H1 (cell line): ENCODE measurements around the gene DYSF. TPM values are rescaled to one million over a fixed set of nuclear protein-coding genes. Genes with fewer than 3 reads are reported as not detected.

Source experiments
- CTCF ChIA-PET: fragments of 300-600 bp; sonication (Branson Sonifier 250); formaldehyde crosslinking; loops from one replicate; lab custom pipeline; 2021; ENCODE audit not compliant: partially characterized antibody; lab: Charles Lee
- POLR2A ChIA-PET: fragments of 300-600 bp; sonication (Branson Sonifier 250); formaldehyde crosslinking; loops from one replicate; lab custom pipeline; 2021; ENCODE audit warnings: inconsistent platforms; ENCODE audit not compliant: partially characterized antibody; lab: Charles Lee
- DNase-seq, 2 experiments: peaks; one replicate each; pipeline versions ENCODE4 v3.0.0 to v3.0.0-alpha.2; 2010 to 2022; ENCODE audit warnings: low spot score in 2 of 2, low read depth in 1 of 2, mixed read lengths in 1 of 2
- FAIRE-seq: peaks from 2 replicates; lab custom pipeline; 2011; peaks lifted over from hg19 to GRCh38; lab: Jason Lieb, UNC
- H2AFZ ChIP-seq: 2 replicates; pipeline ENCODE4 v1.8.1; 2012; ENCODE audit warnings: low read length, inconsistent platforms
- H2AK5ac ChIP-seq: 2 replicates; pipeline ENCODE4 v1.6.1; 2013; ENCODE audit warnings: low read depth, low read length
- H2BK120ac ChIP-seq: replicated peaks from 2 replicates; pipeline ENCODE3; 2013; ENCODE audit warnings: low read depth, low read length, inconsistent platforms
- H2BK12ac ChIP-seq: 2 replicates; pipeline ENCODE4 v1.6.1; 2013; ENCODE audit warnings: low read depth, low read length
- H2BK15ac ChIP-seq: 2 replicates; pipeline ENCODE4 v1.6.1; 2013; ENCODE audit warnings: low read length
- H2BK20ac ChIP-seq: 2 replicates; pipeline ENCODE4 v1.6.1; 2013; ENCODE audit warnings: low read length
- H2BK5ac ChIP-seq: 2 replicates; pipeline ENCODE4 v1.6.1; 2013; ENCODE audit warnings: low read depth, low read length
- H3K14ac ChIP-seq: 2 replicates; pipeline ENCODE4 v1.6.1; 2013; ENCODE audit warnings: inconsistent platforms; ENCODE audit not compliant: insufficient read length
- H3K18ac ChIP-seq: 2 replicates; pipeline ENCODE4 v1.6.1; 2013; ENCODE audit warnings: low read length; ENCODE audit errors: extremely low read depth
- H3K23ac ChIP-seq: 2 replicates; pipeline ENCODE4 v1.6.1; 2013; ENCODE audit warnings: inconsistent platforms; ENCODE audit not compliant: insufficient read length
- H3K23me2 ChIP-seq: 2 replicates; pipeline ENCODE4 v1.6.1; 2013; ENCODE audit warnings: low read depth, low read length
- H3K27ac ChIP-seq: 2 replicates; pipeline ENCODE4 v1.6.1; 2011; ENCODE audit warnings: low read depth, low read length, inconsistent platforms
- H3K27me3 ChIP-seq, 4 experiments: replicated peaks in 1 of 4; 1 replicate in 1 of 4; 2 replicates in 3 of 4; pipeline versions ENCODE4 v1.6.1 to v1.8.1; 2011 to 2013; ENCODE audit warnings: low read length in 3 of 4, mild to moderate bottlenecking in 3 of 4, inconsistent platforms in 2 of 4, mixed read lengths in 2 of 4, moderate library complexity in 1 of 4; ENCODE audit not compliant: control insufficient read depth in 3 of 4, insufficient read depth in 3 of 4; ENCODE audit errors: extremely low read depth in 1 of 4
- H3K36me3 ChIP-seq, 4 experiments: 2 replicates each; pipeline versions ENCODE4 v1.6.1 to v1.8.1; 2011 to 2013; ENCODE audit warnings: mild to moderate bottlenecking in 4 of 4, low read length in 3 of 4, moderate library complexity in 2 of 4, control low read depth in 1 of 4, inconsistent platforms in 1 of 4; ENCODE audit not compliant: insufficient read depth in 4 of 4, control insufficient read depth in 2 of 4
- H3K4ac ChIP-seq: replicated peaks from 2 replicates; pipeline ENCODE3; 2013; ENCODE audit warnings: low read length, low read depth, mixed read lengths, inconsistent platforms; ENCODE audit not compliant: insufficient read length
- H3K4me1 ChIP-seq, 4 experiments: replicated peaks in 1 of 4; 1 replicate in 1 of 4; 2 replicates in 3 of 4; pipeline versions ENCODE4 v1.6.1 to v1.8.1; 2011 to 2013; ENCODE audit warnings: low read length in 3 of 4, inconsistent platforms in 2 of 4, mixed read lengths in 1 of 4; ENCODE audit not compliant: insufficient read depth in 4 of 4, control insufficient read depth in 3 of 4
- H3K4me2 ChIP-seq, 2 experiments: 2 replicates each; pipeline versions ENCODE4 v1.6.1 to v1.8.1; 2011 to 2013; ENCODE audit warnings: low read depth in 2 of 2, low read length in 2 of 2, control low read depth in 1 of 2, inconsistent platforms in 1 of 2, mild to moderate bottlenecking in 1 of 2; ENCODE audit not compliant: insufficient read depth in 1 of 2
- H3K4me3 ChIP-seq, 4 experiments: fragments of 200-600, 300-600 bp in 1 of 4; sonication (generic), shearing (Covaris generic), sonication (Bioruptor Twin) in 1 of 4; 2 replicates each; pipeline versions ENCODE4 v1.5.1 to v1.8.1; 2011 to 2016; ENCODE audit warnings: low read length in 4 of 4, low read depth in 3 of 4, control low read depth in 2 of 4, inconsistent platforms in 2 of 4, mild to moderate bottlenecking in 2 of 4, mixed read lengths in 1 of 4, moderate library complexity in 1 of 4; ENCODE audit not compliant: insufficient read depth in 2 of 4; ENCODE audit errors: extremely low read depth in 1 of 4
- H3K56ac ChIP-seq: replicated peaks from 2 replicates; pipeline ENCODE3; 2013; ENCODE audit warnings: low read depth, mild to moderate bottlenecking, mixed read lengths, low read length, inconsistent platforms; ENCODE audit not compliant: insufficient read length
- H3K79me1 ChIP-seq: 2 replicates; pipeline ENCODE4 v1.6.1; 2013; ENCODE audit warnings: low read depth, low read length, control low read depth
- H3K79me2 ChIP-seq, 2 experiments: 2 replicates each; pipeline versions ENCODE4 v1.6.1 to v1.8.1; 2012 to 2013; ENCODE audit warnings: low read length in 2 of 2, mild to moderate bottlenecking in 2 of 2, inconsistent platforms in 1 of 2; ENCODE audit not compliant: insufficient read depth in 2 of 2, control insufficient read depth in 1 of 2
- H3K9ac ChIP-seq, 4 experiments: replicated peaks in 1 of 4; 1 replicate in 1 of 4; 2 replicates in 3 of 4; pipeline versions ENCODE4 v1.6.1 to v1.8.1; 2011 to 2013; ENCODE audit warnings: low read depth in 3 of 4, low read length in 3 of 4, control low read depth in 2 of 4, mild to moderate bottlenecking in 2 of 4, moderate library complexity in 2 of 4, inconsistent platforms in 1 of 4; ENCODE audit errors: extremely low read depth in 1 of 4
- H3K9me3 ChIP-seq, 2 experiments: 2 replicates each; pipeline versions ENCODE4 v1.6.1 to v1.8.1; 2012 to 2013; ENCODE audit warnings: mild to moderate bottlenecking in 2 of 2, moderate library complexity in 2 of 2, control low read depth in 1 of 2, inconsistent platforms in 1 of 2, low read depth in 1 of 2, low read length in 1 of 2, mixed read lengths in 1 of 2; ENCODE audit not compliant: insufficient read depth in 2 of 2
- H4K20me1 ChIP-seq, 2 experiments: replicated peaks in 1 of 2; 2 replicates each; pipeline versions ENCODE3 to v1.8.1; 2011 to 2013; ENCODE audit warnings: inconsistent platforms in 2 of 2, low read length in 2 of 2, mild to moderate bottlenecking in 1 of 2; ENCODE audit not compliant: insufficient read depth in 2 of 2, control insufficient read depth in 1 of 2
- H4K5ac ChIP-seq: 2 replicates; pipeline ENCODE4 v1.6.1; 2013; ENCODE audit warnings: low read length, low read depth, mixed read lengths, inconsistent platforms; ENCODE audit not compliant: insufficient read length
- H4K8ac ChIP-seq: 2 replicates; pipeline ENCODE4 v1.8.0; 2013; ENCODE audit warnings: mild to moderate bottlenecking, moderate library complexity, low read length, inconsistent platforms; ENCODE audit not compliant: insufficient read depth; ENCODE audit errors: extremely low read depth
- H4K91ac ChIP-seq: replicated peaks from 2 replicates; pipeline ENCODE3; 2013; ENCODE audit warnings: low read length, mixed read lengths, inconsistent platforms; ENCODE audit not compliant: insufficient read length
- CEBPB ChIP-seq: IDR thresholded peaks from 2 replicates; pipeline ENCODE4 v1.6.1; 2012; ENCODE audit warnings: low read depth, low read length
- CTBP2 ChIP-seq: IDR thresholded peaks from 2 replicates; pipeline ENCODE4 v1.7.0; 2011; ENCODE audit warnings: borderline replicate concordance, mild to moderate bottlenecking, moderate library complexity, mixed read lengths, low read length; ENCODE audit not compliant: insufficient read depth, insufficient read length
- JUND ChIP-seq: IDR thresholded peaks from 2 replicates; pipeline ENCODE4 v1.6.1; 2011; ENCODE audit warnings: mild to moderate bottlenecking, improper control_type of control experiment, low read length
- NRF1 ChIP-seq: IDR thresholded peaks from 2 replicates; pipeline ENCODE4 v1.6.1; 2011; ENCODE audit warnings: mild to moderate bottlenecking, low read depth, low read length, improper control_type of control experiment
- POLR2A ChIP-seq, 2 experiments: IDR thresholded peaks; 1 replicate in 1 of 2; 2 replicates in 1 of 2; pipeline ENCODE4 v1.6.1; 2011; ENCODE audit warnings: low read depth in 2 of 2, low read length in 2 of 2, mild to moderate bottlenecking in 2 of 2; ENCODE audit errors: control extremely low read depth in 1 of 2
- RNF2 ChIP-seq: fragments of 200-900, 300-1000 bp; sonication (generic); IDR thresholded peaks from 2 replicates; pipeline ENCODE4 v1.7.1; 2016; ENCODE audit warnings: borderline replicate concordance, low read depth, mild to moderate bottlenecking, antibody characterized with exemption, low read length; ENCODE audit not compliant: poor library complexity, severe bottlenecking; ENCODE audit errors: missing control alignments
- RXRA ChIP-seq: IDR thresholded peaks from 2 replicates; pipeline ENCODE4 v1.6.1; 2011; ENCODE audit warnings: low read depth, mild to moderate bottlenecking, low read length, moderate library complexity; ENCODE audit not compliant: insufficient read depth
- SIN3A ChIP-seq, 2 experiments: IDR thresholded peaks in 1 of 2; conservative IDR thresholded peaks in 1 of 2; 2 replicates each; pipeline ENCODE4 v1.6.1; 2011 to 2012; ENCODE audit warnings: low read length in 2 of 2, improper control_type of control experiment in 1 of 2, low read depth in 1 of 2, mild to moderate bottlenecking in 1 of 2
- SIRT6 ChIP-seq: IDR thresholded peaks from one replicate; pipeline ENCODE4 v1.7.1; 2012; ENCODE audit warnings: low read length, inconsistent platforms
- SP1 ChIP-seq: IDR thresholded peaks from 2 replicates; pipeline ENCODE4 v1.6.1; 2011; ENCODE audit warnings: low read depth, low read length
- SUZ12 ChIP-seq: fragments of 200-600 bp; sonication (generic); IDR thresholded peaks from 2 replicates; pipeline ENCODE4 v1.6.1; 2012; ENCODE audit warnings: mild to moderate bottlenecking, inconsistent platforms, low read length, moderate library complexity, mixed read lengths
- TAF7 ChIP-seq: optimal IDR thresholded peaks from 2 replicates; pipeline ENCODE3; 2011; ENCODE audit warnings: low read depth, mild to moderate bottlenecking, inconsistent platforms, low read length, moderate library complexity, borderline replicate concordance
- TCF12 ChIP-seq: IDR thresholded peaks from 2 replicates; pipeline ENCODE4 v1.6.1; 2011; ENCODE audit warnings: low read depth, mild to moderate bottlenecking, low read length
- YY1 ChIP-seq: IDR thresholded peaks from 2 replicates; pipeline ENCODE4 v1.6.1; 2011; ENCODE audit warnings: low read depth, mild to moderate bottlenecking, low read length
- ZNF274 ChIP-seq: IDR thresholded peaks from 2 replicates; pipeline ENCODE4 v1.7.0; 2012; ENCODE audit warnings: low read length, borderline replicate concordance; ENCODE audit errors: extremely low read depth
- WGBS, 2 experiments: shearing (Covaris generic) in 1 of 2; methylation state at CpG; one replicate each; pipeline versions ENCODE4 v1.1.6 to v1.1.7; 2013 to 2015; ENCODE audit warnings: low lambda C conversion rate in 2 of 2, mixed read lengths in 2 of 2, inconsistent platforms in 1 of 2, low coverage in 1 of 2, missing lambda C conversion rate in 1 of 2; ENCODE audit not compliant: insufficient replicate concordance in 2 of 2, insufficient coverage in 1 of 2, insufficient read length in 1 of 2; ENCODE audit errors: extremely low coverage in 1 of 2, missing lambda C conversion rate in 1 of 2; 5-methylcytosine and 5-hydroxymethylcytosine counted together
- polyA plus RNA-seq, 7 experiments: library from polyadenylated mRNA; depleted of rRNA in 3 of 7; stranded (reverse) in 5 of 7; unstranded in 2 of 7; fragments of >200 nt in 5 of 7; fragments of 200-250 nt in 2 of 7; gene quantifications; 1 replicate in 5 of 7; 2 replicates in 1 of 7; 4 replicates in 1 of 7; pipeline versions ENCODE4 v1.2.1 to v1.2.3, GENCODE V29; 2011 to 2013; ENCODE audit warnings: missing spikeins in 2 of 7, mixed read lengths in 2 of 7
- total RNA-seq: library from RNA; stranded (reverse); fragmentation: NEBNext Ultra II Directional; extraction: Animal tissue kit (Norgen Biotek cat#: 25700); gene quantifications from 2 replicates; pipeline ENCODE4 v1.2.1, GENCODE V29; 2021

Gene DYSF
- total and polyA plus RNA-seq, 2 of the 8 experiments (the other 6 are each of a cell fraction or from before 2014, with no cell fraction given), result 5.8 to 7.1 TPM

DNA sequence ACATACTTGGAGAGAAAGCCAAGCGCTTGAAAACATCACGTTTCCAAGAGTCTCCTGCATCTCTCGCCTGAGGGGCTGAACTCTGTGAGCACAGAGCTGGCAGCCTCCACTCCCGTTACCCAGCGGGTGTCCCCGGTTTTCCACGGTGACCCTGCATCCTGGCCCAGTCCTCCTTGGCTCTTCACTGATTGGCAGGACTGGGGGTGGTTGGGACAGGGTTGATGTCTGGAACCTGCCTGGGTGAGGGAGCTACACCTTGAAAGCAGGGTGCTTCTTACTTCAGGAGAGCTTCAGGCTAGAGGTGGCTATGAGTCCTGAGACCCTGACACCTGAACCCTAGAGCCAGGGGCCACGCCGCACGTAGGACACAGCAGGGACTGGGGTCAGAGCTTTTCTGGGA lies 234.1 kb downstream of the DYSF start:
- Histone ChIP-seq H3K56ac (no peak overlapping the region), H2BK12ac (no peak overlapping the region), H4K91ac (no peak overlapping the region), H2BK5ac (no peak overlapping the region), H4K5ac (no peak overlapping the region), H3K4me1 (peaks cover 0 to 10% (median 2%) of the 10 kb centered on the region in 4 experiments; a peak in 4 of 7 replicates), H3K36me3 (no peaks in the 10 kb centered on the region), H4K20me1 (no peaks in the 10 kb centered on the region), H3K18ac (no peak overlapping the region), H2BK15ac (no peak overlapping the region), H4K8ac (no peak overlapping the region), H3K9me3 (no peaks in the 10 kb centered on the region), H3K4ac (no peak overlapping the region), H3K4me2 (no peak overlapping the region), H3K9ac (no peak overlapping the region), H2BK20ac (no peak overlapping the region), H2AFZ (no peak overlapping the region), H2BK120ac (no peak overlapping the region), H3K23me2 (no peaks in the 10 kb centered on the region), H3K14ac (no peak overlapping the region), H2AK5ac (no peak overlapping the region), H3K79me2 (no peaks in the 10 kb centered on the region), H3K79me1 (no peaks in the 10 kb centered on the region), H3K27me3 (peaks cover 0 to 2% (median 0%) of the 10 kb centered on the region in 4 experiments; a peak in 1 of 7 replicates), H3K4me3 (no peak overlapping the region), H3K23ac (no peak overlapping the region), H3K27ac (no peak overlapping the region)
- no peak for DNase-seq
- ChIA-PET POLR2A (no interaction called here), CTCF (interaction anchor here (0.7 to 1.7 kb wide), 3 partner anchors 111 to 463 kb away, joined by 3 to 6 read pairs (median 3); no protein-coding TSS in a partner anchor)
- FAIRE-seq, result no peak
- TF ChIP-seq SUZ12, result no peak
- no peak for TF ChIP-seq SIN3A (conservative IDR thresholded peaks at IDR 0.05 in 1 of 2, IDR thresholded peaks at IDR 0.05 in 1 of 2; ENCODE audit: low read depth in 1 of 2, low read length in 2 of 2)
- no peak for TF ChIP-seq SIRT6
- TF ChIP-seq RXRA, result no peak
- no peak for TF ChIP-seq TAF7
- TF ChIP-seq TCF12, result no peak
- no peak for TF ChIP-seq SP1
- TF ChIP-seq NRF1, result no peak
- TF ChIP-seq RNF2, result no peak
- no peak for TF ChIP-seq JUND
- no peak for TF ChIP-seq CTBP2
- TF ChIP-seq YY1, result no peak
- TF ChIP-seq ZNF274, result no peak
- no peak for TF ChIP-seq POLR2A (IDR thresholded peaks at IDR 0.05; ENCODE audit: control extremely low read depth in 1 of 2, low read depth in 2 of 2, low read length in 2 of 2)
- no peak for TF ChIP-seq CEBPB
- 92% methylated on average over 10 of the region's 10 CpGs; no CpG with 5 or more reads in 1 of the 2 experiments for WGBS, 2 experiments
